IPS-18c (cell line): Measurements from ENCODE around the gene FRRS1.

Experiments used
- H3K4me3 ChIP-seq: 2 replicates; pipeline ENCODE4 v1.7.0; 2013; ENCODE audit warnings: low read depth, mild to moderate bottlenecking, low read length, moderate library complexity; ENCODE audit not compliant: insufficient read depth
- H3K9me3 ChIP-seq: one replicate; pipeline ENCODE4 v1.6.1; 2013; ENCODE audit warnings: mild to moderate bottlenecking, low read length, moderate library complexity; ENCODE audit not compliant: control insufficient read depth, insufficient read depth

FRRS1 gene

GRCh38 chr1:99672530-99673213 lies 93.8 kb downstream of the FRRS1 start:
- H3K9me3 ChIP-seq = no peaks in the 10 kb centered on the region
- no peak overlapping the region for H3K4me3 ChIP-seq

- no peak overlapping the region for H3K4me3 ChIP-seq
- no peaks in the 10 kb centered on the region for H3K9me3 ChIP-seq
Measured at GRCh38 chr1:99672038-99672437, 94.4 kb downstream of the FRRS1 start.

DNA sequence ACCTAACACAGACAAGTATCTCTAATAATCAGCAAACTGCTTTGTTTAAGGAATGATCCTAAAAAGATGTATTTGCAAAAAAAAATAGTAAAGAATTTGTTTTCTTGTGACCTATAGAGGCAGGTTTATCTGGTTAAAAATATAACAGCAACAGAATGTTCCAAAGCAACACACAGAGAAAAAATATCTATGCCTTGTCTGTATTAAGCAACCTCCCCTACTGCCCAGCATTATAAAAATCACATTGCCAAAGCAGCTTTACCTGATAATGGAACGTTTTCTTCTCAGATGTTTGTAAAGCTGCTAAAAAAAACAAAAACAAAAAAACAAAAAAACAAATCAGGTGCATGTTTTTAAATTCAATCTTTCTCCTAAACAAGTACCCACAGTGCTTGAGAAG lies 95.9 kb downstream of the FRRS1 start:
- H3K4me3 ChIP-seq = no peak overlapping the region
- H3K9me3 ChIP-seq = no peaks in the 10 kb centered on the region

GRCh38 chr1:99669821-99670220 lies 96.6 kb downstream of the FRRS1 start:
- Histone ChIP-seq H3K9me3 (no peaks in the 10 kb centered on the region), H3K4me3 (no peak overlapping the region)

GRCh38 chr1:99669376-99669775 lies 97.1 kb downstream of the FRRS1 start:
- Histone ChIP-seq H3K9me3 (no peaks in the 10 kb centered on the region), H3K4me3 (no peak overlapping the region)

DNA sequence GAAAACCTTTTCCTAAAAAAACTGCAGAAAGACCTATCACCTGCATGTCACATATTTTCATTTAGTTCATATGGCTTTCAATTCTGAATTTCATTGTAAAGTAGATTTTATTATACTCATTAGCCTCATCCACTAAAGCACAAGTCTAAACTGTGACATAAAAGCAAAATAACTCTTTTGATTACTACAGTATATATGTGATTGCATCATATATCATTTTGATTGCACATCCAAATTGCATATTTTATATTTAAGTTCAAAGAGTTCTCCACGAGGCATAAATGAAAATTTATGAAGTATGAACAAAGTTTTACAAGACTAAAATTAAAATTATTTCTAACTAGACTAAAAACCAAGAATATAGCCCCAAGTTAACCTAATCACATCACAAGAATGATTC lies 101.2 kb downstream of the FRRS1 start:
- Histone ChIP-seq H3K4me3 (no peak overlapping the region), H3K9me3 (no peaks in the 10 kb centered on the region)

GRCh38 chr1:99663501-99663900 lies 102.9 kb downstream of the FRRS1 start:
- Histone ChIP-seq H3K4me3 (no peak overlapping the region), H3K9me3 (no peaks in the 10 kb centered on the region)

DNA sequence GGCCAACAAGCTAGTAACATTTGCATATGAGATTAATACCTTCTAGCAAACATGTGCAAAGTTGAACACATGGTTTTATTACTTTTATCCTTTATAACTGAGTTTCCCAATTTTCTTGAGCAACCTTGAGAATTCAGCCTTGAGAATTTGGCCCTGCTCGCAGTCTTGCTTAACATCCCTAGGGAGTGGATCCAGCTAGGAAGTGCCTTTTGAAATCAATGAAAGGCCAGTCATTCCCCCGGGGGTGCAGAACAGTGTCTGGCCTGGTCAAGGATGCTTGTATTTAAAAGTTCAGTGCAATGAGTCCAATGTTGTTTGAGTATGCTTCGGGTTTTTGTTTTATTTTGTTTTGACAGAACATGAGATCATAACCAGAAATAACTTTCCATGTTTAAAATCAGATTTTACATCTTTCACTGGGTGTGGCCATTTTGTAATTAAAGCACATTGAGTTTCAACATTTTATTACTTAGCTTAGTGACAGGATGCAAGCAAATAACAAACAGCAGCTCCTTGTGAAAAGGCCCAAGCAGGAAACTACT lies 103.8 kb downstream of the FRRS1 start:
- no peak overlapping the region for H3K4me3 ChIP-seq
- H3K9me3 ChIP-seq = no peaks in the 10 kb centered on the region

DNA sequence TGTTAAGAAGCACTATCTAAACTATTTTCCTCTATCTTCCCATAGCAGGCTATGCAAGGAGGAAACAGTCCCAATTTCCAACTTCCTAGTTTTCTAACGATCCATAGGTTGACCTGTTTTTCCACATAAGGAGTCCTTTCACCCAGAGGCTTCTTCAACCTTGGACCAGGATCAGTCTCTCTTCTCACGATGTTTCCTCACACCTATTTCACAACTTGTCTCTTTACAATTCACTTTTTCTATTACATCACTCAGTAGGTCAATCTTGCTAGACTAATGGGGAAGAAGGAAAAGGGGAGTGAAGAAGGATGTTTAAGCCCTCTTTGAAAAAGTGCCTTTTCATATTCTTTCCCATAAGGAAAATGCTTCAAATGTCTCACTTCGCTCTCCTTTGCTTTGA lies 104.7 kb downstream of the FRRS1 start:
- H3K4me3 ChIP-seq = no peak overlapping the region

DNA sequence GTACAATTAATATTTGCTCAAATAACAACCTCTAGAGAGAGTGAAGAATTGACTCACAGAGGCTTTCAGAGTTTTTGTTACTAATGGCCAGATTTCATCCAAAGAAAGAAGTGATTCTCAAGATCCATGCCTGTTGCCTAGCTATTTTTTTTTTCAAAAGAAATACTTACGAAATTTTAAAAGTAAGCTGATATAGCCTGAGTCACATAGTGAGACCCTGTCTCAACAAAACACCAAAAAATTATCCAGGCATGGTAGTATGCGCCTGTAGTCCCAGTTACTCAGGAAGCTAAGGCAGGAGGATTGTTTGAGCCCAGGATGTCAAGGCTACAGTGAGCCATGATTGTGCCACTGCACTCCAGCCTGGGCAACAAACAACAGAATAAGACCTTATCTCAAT lies 105.9 kb downstream of the FRRS1 start:
- H3K4me3 ChIP-seq = no peak overlapping the region
- no peaks in the 10 kb centered on the region for H3K9me3 ChIP-seq

More for the DNA sequence above, 104.7 kb downstream of the FRRS1 start:
- H3K9me3 ChIP-seq = no peaks in the 10 kb centered on the region

DNA sequence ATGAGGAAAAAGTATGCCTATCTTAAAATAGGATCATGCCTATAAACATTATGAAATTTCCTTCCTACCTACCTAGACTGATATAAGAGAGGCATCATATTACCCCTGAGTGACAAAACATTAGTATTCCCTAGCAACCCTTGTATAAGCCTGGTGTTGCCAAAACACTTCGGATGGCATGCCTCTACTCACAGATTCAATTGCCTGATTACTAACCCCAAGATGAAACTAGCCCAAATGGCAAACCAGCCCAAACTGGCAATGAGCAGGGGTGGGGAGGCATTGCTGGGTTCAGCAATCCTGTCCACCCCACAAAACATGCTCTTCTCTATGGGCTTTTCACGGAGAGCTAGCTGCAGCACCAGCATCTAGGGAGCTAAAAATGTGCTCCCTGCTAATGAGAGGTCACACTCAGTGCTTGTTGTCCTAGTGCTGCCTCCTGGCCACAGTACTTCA lies 106.7 kb downstream of the FRRS1 start:
- Histone ChIP-seq H3K4me3 (no peak overlapping the region), H3K9me3 (no peaks in the 10 kb centered on the region)
